T47D (cell line): ENCODE data around the gene MOB3B.
A peak's percentile ranks its signal among the peaks of the same experiment; 100 is the strongest.

Experiments
- DNase-seq, 2 experiments: peaks; one replicate each; pipeline versions ENCODE4 v3.0.0 to v3.0.0-alpha.2; 2011 to 2012; ENCODE audit warnings: low read depth in 1 of 2, low spot score in 1 of 2
- JUND ChIP-seq: IDR thresholded peaks from 2 replicates; pipeline ENCODE4 v1.6.1; 2012; ENCODE audit warnings: low read depth
- in situ Hi-C: cut with HindIII; loops from 2 replicates; pipeline ENCODE4 v1.10.0; 2016; ENCODE audit warnings: low sequenced_read_pairs, low pct_unique_long_range_greater_than_20kb

Gene MOB3B

GRCh38 chr9:27276193-27277030, 253.2 kb downstream of the MOB3B start:
- in situ Hi-C loops, result no loop called here
- DNase-seq, result peak; percentile 45 to 63
- no peak for TF ChIP-seq JUND
